HG03442 (cell line): ENCODE measurements around the gene CCDC150.
"Not testable (repeated sequence)": the region's sequence is repeated elsewhere in the genome, so short reads cannot be mapped to it uniquely, and the experiment has no call there.

Experiments
- ATAC-seq: cut with Tn5 transposase; IDR thresholded peaks from one replicate; pipeline ENCODE4 v1.9.1; 2021; ENCODE audit warnings: mild to moderate bottlenecking, moderate library complexity; ENCODE audit not compliant: unreplicated experiment

CCDC150 gene

DNA sequence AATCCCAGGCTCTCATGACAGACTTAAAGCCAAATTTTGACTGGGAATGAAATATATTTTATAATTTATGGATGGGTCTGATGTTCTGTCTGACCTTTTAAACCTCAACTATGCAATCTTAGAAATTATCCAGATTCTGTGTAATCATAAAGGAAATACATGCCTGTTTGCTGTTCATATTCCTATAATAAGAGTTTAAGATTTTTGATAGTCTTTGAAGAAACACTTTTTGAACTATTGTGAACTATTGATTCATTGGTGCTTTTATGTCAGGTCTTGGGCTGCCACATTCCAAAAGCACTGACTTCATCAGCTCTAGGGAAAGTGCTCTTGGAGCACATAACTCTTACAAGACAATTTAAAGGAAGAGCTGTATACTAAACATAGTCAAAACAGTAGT is 64.2 kb downstream of the CCDC150 start:
- ATAC-seq, result no peak

DNA sequence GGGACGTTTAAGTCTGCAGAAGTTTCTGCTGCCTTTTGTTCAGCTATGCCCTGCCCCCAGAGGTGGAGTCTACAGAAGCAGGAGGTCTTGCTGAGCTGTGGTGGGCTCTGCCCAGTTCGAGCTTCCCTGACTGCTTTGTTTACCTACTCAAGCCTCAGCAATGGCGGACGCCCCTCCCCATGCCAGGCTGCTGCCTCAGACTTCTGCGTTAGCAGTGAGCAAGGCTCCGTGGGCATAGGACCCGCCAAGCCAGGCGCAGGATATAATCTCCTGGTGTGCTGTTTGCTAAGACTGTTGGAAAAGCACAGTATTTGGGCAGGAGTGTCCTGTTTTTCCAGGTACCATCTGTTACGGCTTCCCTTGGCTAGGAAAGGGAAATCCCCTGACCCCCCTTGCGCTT is 70.5 kb downstream of the CCDC150 start:
- not testable (repeated sequence) for ATAC-seq

DNA sequence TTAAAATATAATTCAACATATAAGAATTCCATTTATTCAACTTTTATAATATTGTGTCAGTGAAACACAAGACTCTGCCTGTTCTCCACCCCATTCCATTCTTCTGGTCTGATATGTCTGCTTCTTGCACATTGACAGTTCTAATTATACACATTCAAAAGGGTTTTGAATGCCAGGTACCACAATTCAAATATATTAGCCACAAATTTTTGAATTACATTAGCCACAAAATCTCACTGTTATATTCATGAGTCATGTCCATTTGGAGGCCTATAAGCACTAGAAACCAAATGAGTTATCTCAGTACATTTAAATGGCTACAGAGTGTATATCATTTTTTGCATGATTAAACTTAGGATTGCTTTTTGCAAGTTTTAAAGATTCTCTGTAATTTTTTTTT is 72.1 kb downstream of the CCDC150 start:
- no peak for ATAC-seq

DNA sequence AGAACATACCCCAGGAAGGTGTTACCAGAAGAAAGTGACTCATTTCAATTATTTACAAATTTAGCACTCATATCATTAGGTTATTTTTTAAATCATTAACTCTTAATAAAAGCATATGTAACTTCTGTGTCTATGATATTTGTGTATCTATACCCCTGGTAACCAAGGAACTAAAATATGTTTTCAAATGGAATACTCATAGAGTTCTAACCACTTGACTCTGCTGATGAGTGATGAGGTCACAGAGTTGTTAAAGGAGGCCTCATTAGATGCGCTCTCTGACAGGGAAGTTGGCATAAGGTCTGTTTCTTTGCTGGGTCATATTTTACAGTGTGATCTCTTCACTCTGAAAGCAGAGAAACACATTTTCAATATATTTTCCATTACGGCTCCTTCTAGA is 73.4 kb downstream of the CCDC150 start:
- ATAC-seq, result no peak

DNA sequence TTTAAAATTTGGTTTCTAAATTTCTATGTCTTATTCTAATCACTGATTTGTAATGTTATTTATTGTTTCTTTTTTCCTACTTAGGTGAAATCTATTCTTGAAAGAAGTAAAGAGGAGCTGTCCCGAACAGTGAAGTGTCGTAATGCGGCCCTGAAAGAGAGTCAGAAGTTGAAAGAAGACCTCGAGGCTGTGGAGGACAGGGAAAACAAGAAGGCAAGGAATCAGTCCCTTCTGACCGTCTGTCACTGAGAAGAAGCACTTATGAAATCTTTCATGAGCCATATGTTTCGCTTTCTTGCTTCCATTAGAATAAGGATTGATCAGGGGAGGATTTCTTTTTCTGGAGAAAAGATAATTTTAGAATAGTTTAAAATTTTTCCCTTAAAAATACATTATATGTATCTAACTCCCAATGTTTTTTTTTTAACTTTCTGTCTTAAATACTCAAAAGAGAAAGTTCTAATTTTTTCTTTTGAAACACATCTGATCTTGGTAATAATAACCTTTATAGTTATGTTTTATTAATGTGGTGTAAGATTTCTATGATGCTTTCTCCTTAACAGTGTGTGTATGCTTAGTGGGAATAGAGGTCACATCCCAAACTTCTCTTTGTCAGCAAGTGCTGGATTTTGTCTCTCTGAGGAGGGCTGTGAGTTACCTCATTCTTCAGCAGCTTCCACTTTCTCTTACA is 79.0 kb downstream of the CCDC150 start:
- no peak for ATAC-seq

DNA sequence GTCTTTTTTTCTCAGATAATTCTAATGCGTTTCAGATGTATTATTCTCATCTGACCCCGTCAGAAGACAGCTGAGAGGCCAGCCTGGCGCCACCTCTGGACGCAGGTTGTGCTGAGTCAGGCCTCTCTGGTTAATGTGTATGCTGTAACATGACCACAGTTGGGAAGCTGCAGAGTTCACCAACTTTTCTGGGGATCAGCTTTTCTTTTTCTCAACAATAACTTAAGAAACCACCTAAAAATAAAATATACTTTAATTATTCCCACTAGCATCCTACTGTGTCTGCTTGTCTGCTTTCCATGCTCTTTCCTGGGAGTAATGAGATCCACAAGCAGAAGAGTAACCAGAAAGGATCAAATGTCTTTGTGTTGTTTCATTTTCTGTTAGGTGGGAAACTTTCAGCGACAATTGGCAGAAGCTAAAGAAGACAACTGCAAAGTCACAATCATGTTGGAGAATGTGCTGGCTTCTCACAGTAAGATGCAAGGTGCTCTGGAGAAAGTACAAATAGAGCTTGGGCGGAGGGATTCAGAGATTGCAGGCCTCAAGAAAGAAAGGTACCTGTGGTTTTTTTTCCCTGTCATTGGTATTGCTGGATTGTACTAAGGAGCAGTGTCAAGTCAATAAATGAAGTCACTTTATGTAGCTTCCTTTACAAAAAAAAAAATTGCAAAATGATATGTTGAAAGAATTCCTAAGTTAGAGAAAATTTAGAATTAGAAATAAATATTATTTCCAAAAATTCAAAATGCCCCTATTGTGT is 79.8 kb downstream of the CCDC150 start:
- no peak for ATAC-seq

DNA sequence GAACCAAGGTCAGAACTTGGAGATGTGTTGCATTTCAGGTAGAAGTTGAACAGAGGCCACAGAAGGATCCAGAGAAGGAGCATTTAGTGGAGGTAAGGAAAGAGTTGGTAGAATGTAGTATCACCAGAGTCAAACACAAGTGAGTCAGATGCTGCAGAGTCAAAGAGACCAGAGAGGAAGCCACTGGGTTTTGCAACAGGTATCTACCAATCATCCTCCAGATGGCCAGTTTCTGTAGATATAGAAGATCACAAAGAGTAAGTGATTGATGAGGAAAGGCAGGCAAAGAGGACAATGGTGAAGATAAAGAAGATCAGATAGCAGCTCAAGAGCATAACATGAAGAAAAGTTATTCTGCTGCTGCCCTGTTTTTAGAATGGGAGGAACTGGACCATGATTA is 84.1 kb downstream of the CCDC150 start:
- no peak for ATAC-seq

DNA sequence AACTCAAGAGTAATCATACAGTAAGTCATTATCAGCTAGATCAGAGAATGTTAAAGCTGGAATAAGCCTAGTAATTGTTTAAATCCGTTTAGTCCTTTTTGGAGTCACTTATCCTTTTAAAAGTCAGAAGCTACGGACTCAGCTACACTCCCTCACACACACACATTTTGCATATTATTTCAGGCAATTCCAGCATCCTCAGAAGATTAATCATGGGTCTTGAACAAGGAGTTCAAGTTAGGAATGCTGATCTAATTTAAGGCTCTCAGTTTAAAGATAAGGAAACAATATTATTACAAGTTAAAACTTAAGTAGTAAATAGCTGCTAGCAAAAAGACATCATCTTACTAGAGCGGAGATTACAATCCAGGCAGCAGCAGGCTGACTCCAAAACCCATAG is 85.7 kb downstream of the CCDC150 start:
- ATAC-seq, result no peak

DNA sequence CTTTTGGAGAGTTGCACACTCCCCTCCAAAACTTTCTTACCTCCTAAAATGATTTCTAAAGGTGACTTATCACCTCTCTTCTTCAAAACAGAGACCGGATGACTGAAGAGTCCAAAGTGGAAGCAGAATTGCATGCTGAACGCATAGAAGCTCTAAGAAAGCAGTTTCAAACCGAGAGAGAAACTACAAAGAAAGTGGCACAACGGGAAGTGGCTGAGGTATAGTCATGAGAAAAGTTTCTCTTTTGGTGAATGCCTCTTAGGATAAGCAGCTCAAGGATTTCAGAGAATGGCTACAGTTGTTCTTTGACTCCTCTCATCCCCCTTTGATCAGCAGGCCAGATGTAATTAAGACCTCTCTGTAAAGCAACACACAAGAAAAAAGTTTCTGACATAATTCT is 86.4 kb downstream of the CCDC150 start:
- no peak for ATAC-seq

DNA sequence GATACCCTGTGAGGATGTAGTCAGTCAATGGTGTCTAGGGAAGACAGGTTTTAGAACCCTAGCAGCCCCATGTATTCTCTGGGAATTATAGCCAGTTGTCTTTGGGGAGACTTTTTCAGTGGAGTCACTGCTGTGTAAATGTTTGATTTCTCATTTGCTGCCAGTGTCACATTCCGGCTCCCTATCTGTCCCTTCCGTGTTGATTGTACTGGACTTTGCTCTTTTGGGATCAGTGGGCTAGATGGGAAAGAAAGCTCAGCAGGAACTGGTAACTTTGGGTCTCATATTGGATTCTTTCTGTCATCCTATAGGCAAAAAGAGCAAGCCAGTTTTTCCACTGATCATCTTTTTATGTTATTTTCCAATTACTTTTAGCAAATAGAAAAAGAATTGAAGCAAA is 89.9 kb downstream of the CCDC150 start:
- ATAC-seq, result no peak

DNA sequence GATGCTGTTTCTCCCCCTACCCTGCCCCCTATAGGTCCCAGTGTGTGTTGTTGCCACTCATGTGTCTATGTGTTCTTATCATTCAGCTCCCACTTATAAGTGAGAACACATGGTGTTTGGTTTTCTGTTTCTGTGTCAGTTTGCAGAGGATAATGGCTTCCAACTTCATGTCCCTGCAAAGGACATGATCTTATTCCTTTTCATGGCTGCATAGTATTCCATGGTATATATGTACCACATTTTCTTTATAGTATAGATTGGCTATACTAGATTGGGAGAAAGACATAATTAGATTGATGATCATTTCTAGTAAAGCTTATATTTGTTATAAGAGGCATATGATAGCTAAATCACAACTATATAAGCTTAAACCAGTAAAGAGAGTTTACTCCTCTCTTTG is 97.1 kb downstream of the CCDC150 start:
- ATAC-seq, result not testable (repeated sequence)

DNA sequence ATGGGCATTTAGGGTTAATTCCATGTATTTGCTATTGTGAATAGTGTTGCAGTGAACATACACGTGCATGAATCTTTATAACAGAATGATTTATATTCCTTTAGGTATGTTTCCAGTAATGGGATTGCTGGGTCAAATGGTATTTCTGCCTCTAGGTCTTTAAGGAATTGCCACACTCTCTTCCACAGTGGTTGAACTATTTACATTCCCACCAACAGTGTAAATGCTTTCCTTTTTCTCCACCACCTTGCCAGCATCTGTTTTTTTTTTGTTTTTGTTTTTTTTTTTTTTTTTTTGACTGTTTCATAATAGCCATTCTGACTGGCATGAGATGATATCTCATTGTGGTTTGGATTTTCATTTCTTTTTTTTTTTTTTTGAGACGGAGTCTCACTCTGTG is 97.5 kb downstream of the CCDC150 start:
- no peak for ATAC-seq

DNA sequence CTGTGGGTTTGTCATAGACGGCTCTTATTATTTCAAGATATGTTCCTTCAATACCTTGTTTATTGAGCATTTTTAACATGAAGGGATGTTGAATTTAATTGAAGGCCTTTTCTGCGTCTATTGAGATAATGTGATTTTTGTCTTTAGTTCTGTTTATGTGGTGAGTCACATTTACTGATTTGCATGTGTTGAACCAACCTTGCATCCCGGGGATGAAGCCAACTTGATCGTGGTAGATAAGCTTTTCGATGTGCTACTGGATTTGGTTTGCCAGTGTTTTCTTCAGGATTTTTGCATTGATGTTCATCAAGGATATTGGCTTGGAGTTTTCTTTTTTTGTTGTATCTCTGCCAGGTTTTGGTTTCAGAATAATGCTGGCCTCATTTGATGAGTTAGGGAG is 99.5 kb downstream of the CCDC150 start:
- no peak for ATAC-seq

DNA sequence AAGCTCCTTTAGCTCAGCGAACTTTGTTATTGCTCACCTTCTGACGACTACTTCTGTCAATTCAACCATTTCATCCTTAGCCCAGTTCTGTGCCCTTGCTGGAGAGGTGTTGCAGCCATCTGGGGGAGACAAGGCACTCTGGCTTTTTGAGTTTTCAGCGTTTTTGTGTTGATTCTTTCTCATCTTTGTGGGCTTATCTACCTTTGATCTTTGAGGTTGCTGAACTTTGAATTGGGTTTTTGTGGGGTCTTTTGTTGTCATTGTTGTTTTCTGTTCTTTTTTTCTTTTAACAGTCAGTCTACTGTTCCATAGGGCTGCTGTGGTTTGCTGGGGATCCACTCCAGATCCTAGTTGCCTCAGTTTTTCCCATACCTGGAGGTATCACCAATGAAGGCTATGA is 102.7 kb downstream of the CCDC150 start:
- ATAC-seq, result no peak

DNA sequence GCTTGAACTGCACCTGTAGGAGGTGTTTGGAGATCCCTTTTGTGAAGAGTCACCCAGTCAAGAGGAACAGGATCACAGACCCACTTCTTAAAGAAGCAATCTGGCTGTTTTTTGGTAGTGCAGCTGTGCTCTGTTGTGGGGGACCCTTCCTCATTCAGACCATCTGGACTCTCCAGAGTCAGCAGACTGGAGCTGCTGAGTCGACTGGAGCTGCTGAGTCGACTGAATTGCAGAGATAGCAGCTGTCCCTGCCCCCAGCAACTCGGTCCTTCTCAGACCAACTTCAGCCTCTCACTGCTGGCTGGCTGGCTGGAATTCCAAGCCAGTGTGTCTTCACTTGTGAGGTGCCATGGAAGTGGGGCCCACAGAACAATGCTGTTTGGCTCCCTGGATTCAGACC is 103.2 kb downstream of the CCDC150 start:
- ATAC-seq, result no peak

DNA sequence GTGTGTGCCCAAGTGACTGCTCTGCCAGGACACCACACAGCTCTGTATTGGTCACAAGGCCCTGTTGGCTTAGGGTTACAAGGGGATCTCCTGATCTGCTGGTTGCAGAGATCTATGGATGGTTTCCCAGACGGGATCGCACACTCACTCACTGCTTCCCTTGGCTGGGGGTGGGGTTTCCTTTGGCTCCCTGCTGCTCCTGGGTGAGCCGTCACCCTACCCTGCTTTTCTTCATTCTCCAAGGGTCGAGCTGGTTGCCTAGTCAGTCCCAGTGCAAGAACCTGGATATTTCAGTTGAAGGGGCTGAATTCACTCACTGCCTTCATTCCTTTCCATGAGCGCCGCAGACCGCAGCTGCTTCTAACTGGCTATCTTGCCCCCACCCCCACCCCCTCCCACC is 103.7 kb downstream of the CCDC150 start:
- ATAC-seq, result no peak

DNA sequence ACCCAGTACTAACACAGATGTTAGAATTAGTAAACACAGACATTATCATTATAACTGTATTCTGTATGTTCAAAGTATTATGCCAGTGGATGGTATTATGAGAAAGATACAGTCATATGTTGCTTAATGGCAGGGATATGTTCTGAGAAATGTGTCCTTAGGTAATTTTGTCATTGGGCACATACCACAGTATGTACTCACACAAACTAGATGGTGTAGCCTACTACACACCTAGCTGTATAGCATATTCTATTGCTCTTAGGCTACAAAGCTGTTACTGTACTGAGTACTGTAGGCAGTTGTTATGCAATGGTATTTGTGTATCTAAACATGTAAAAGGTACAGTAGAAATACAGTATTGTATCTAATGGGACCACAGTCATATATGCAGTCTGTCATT is 106.2 kb downstream of the CCDC150 start:
- ATAC-seq, result no peak

DNA sequence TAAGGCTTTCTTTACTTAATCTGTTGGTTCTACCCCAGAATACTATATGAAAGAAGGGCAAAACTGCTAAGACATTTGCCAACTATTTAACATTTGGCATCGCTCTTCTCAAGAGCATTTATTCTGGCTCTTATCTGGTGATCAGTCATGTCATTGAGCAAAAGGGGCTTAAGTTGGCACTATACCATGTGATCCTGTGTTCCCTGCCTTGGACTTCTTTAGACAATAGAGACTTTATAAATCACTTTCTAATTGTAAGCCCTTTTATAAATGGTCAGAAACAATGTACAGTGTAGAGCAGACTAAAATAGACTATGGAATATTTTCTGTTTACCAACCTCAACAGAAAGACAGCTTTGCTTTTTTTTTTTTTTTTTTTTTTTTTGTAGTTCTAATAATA is 107.9 kb downstream of the CCDC150 start:
- ATAC-seq, result no peak

DNA sequence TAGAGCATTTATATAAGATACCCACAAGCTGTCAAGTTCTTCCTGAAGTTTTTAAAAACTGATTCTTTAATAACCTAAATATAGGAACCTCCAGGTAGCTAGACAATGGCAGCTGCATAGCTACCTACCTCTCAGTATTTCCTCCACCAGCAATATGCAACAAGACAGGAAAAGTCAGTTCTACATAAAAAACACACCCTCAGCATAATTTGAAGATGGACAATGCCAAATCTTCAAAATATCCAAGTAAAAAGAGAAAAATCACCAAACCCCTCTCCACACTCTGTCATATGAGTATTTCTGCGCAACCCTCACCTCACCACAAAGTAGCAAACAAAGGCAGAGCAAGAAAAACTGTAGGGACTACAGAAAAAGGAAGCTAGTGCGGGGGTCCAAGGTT is 108.6 kb downstream of the CCDC150 start:
- ATAC-seq, result no peak

DNA sequence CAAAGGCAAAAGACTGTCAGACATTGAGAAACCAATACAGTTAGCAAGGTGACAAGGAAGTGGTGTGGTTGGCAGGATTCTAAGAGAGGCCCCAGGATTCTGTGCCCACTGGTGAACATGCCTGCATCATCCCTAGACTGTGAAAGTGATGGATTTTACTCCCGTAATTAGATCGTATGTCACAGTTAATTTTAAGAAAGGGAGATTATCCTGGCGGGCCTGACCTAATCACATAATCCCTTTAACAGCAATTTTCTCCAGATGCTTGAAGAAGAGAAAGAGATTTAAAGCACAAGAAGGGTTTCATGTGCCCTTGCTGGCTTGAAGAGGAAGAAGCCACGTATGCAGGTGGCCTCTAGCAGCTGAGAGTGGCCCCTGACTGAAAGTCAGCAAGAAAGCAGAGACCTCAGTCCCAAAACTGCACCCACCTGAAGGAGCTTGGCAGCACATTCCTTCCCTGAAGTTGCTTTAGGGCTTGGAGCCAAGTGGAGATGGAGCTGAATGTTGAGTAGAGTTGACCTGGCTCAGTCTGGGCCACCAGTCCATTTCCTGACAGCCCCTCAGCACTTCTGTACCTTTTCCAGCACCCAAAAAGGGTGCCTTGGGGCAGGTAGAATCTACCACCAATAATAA is 110.9 kb downstream of the CCDC150 start:
- peak; percentile 14 for ATAC-seq

DNA sequence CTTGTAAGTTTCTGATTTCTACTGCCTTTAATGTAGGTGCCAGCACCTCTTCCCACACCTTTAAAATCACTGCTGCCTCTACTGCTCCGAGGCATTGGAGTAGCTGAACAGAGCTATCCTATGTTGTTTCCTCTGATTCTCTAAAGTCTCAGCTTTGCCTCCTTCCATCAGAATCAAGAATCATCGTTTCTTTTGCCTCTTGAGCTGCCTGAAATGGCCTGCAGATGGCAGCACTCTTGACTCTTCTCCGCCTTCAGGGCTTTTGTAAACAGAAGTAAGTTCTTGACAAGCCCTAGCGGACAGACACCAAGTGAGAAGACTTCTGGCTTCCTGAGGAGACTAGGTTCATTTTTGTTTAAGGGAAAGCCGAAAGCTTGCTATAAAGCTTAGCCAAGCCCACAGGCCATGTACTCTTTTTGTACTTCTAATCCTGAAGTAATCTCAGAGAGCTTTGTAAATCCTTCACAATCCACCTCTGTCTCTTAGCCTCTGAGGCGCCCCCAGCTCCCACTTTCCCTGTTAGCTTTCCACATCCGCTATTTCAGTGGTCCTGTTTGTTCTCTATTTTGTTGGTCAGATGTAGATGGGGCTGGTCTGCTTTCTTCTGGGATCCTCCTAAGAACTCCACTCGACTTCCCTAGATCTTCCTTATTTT is 111.6 kb downstream of the CCDC150 start:
- ATAC-seq, result peak; percentile 97
